ENCODE data around the gene HSPB7. TPM values are rescaled to one million over a fixed set of nuclear protein-coding genes. Genes with fewer than 3 reads are reported as not detected.

The HSPB7 gene
- total RNA-seq, 1 donor from 2014 or later = 10.7 TPM

- ATAC-seq (peak; percentile 83), DNase-seq (peak; percentile 70)
- peaks cover 47% of the 10 kb centered on the region for H3K4me1 ChIP-seq
- intact Hi-C loops (cut with DNase I) = no loop called here
- H3K27ac ChIP-seq = peak overlapping the region; percentile 79
- TF ChIP-seq, protein P1, sequence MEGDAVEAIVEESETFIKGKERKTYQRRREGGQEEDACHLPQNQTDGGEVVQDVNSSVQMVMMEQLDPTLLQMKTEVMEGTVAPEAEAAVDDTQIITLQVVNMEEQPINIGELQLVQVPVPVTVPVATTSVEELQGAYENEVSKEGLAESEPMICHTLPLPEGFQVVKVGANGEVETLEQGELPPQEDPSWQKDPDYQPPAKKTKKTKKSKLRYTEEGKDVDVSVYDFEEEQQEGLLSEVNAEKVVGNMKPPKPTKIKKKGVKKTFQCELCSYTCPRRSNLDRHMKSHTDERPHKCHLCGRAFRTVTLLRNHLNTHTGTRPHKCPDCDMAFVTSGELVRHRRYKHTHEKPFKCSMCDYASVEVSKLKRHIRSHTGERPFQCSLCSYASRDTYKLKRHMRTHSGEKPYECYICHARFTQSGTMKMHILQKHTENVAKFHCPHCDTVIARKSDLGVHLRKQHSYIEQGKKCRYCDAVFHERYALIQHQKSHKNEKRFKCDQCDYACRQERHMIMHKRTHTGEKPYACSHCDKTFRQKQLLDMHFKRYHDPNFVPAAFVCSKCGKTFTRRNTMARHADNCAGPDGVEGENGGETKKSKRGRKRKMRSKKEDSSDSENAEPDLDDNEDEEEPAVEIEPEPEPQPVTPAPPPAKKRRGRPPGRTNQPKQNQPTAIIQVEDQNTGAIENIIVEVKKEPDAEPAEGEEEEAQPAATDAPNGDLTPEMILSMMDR (IDR thresholded peaks at IDR 0.05) = no peak
- H3K36me3 ChIP-seq = peaks cover 20% of the 10 kb centered on the region
- H3K4me3 ChIP-seq = no peak overlapping the region
- H3K27me3 ChIP-seq = no peaks in the 10 kb centered on the region
- no peaks in the 10 kb centered on the region for H3K9me3 ChIP-seq
Measured at GRCh38 chr1:15966081-15966955, 51.5 kb downstream of the HSPB7 start.

DNA sequence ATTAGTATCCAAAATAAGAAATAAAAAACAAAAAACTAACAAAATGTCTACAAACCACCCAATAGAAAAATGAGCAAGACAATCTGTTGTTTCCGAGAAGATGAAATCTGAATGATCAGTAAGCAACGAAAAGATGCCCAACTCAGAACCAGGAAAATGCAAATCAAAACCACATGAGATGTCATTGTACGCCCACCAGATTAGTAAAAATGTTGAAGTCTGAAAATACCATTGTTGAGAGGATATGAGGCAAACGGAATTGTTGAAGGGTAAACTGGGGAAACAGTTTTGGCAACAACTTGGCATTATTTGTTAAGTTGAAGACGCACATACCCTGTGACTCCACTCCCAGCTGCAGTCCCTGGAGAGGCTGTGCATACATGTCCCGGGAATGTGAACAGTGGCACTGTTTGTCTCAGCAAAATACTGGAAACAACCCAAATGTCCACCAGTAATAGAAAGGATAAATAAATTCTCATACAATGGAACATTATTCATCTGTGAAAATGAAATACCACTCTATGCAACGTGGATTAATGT is 52.5 kb downstream of the HSPB7 start:
- DNase-seq = no peak
- Histone ChIP-seq H3K36me3 (peaks cover 20% of the 10 kb centered on the region), H3K27ac (peak overlapping the region; percentile 79), H3K4me1 (peaks cover 52% of the 10 kb centered on the region), H3K27me3 (no peaks in the 10 kb centered on the region), H3K9me3 (no peaks in the 10 kb centered on the region), H3K4me3 (no peak overlapping the region)
- intact Hi-C loops (cut with DNase I) = no loop called here
- peak; percentile 62 for ATAC-seq
- TF ChIP-seq, protein P1 (IDR thresholded peaks at IDR 0.05) = no peak

Other genes with a start within 250 kb of the HSPB7 start
- 0.93 TPM for gene UQCRHL, start 210.4 kb downstream of the HSPB7 start, total RNA-seq
- 53.1 TPM for gene SPEN, start 170.3 kb downstream of the HSPB7 start, total RNA-seq
- 42.3 TPM for gene ZBTB17, start 41.9 kb downstream of the HSPB7 start, total RNA-seq
- not detected for gene SRARP, start 13.8 kb downstream of the HSPB7 start, total RNA-seq
- gene CLCNKA, start 4.0 kb upstream of the HSPB7 start, total RNA-seq = not detected
- gene CLCNKB, start 25.7 kb upstream of the HSPB7 start, total RNA-seq = 0.35 TPM
- not detected for gene FAM131C, start 55.6 kb upstream of the HSPB7 start, total RNA-seq
- gene EPHA2, start 138.0 kb upstream of the HSPB7 start, total RNA-seq = 44.8 TPM
- 11.9 TPM for gene ARHGEF19, start 194.6 kb upstream of the HSPB7 start, total RNA-seq
- 11.7 TPM for gene CPLANE2, start 219.1 kb upstream of the HSPB7 start, total RNA-seq

Data from upper lobe of right lung (tissue), 1 donor.